HG03565 (cell line): ENCODE measurements around the gene LINGO3.

Experiments used
- ATAC-seq: cut with Tn5 transposase; IDR thresholded peaks from one replicate; pipeline ENCODE4 v1.9.1; 2021; ENCODE audit warnings: mild to moderate bottlenecking, moderate library complexity; ENCODE audit not compliant: unreplicated experiment

Gene LINGO3

DNA sequence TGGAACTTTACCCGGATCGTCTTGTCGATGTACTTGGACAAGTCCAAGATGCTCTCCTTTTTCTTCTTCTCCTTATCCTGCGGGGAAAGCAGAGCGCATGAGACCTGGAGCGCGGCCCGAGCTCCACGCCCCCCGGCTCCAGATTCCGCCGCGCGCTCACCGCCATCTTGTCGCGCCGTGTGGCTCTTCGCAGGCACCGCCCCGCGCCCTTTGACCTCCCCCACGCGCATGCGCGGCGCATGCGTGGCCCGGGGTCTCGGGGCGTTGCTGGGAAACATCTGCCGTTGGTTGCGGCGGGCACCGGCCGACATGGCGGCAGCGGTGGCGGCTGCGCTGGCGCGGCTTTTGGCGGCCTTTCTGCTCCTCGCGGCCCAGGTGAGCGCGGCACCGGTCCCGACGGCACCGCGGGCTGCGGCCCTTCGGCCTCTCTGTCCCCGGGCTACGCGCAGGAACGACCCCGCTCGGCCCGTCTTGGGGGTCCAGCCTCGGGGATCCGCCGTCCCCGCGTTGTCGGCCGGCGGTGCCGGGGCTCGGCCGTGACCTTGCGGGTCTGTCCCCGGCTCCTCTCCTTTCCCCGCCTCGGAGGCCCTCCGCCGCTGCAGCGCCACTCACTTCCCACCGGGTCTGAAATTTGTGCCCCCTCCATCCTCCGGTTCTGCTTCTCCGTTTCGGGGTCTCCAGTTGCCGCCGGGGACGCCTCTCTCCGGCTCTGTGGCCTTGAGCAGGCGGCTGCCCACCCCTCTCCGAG, 20.6 kb upstream of the LINGO3 start, which contains the start of the genes LSM7 and SPPL2B:
TSS of gene LSM7 (minus strand) at position 186 of the 748 bp plus-strand sequence. CDS start at position 166, 20 bp downstream.
TSS of gene SPPL2B (plus strand) at position 284 of the 748 bp plus-strand sequence. CDS start at position 310, 26 bp downstream.
- peak; percentile 64 for ATAC-seq

DNA sequence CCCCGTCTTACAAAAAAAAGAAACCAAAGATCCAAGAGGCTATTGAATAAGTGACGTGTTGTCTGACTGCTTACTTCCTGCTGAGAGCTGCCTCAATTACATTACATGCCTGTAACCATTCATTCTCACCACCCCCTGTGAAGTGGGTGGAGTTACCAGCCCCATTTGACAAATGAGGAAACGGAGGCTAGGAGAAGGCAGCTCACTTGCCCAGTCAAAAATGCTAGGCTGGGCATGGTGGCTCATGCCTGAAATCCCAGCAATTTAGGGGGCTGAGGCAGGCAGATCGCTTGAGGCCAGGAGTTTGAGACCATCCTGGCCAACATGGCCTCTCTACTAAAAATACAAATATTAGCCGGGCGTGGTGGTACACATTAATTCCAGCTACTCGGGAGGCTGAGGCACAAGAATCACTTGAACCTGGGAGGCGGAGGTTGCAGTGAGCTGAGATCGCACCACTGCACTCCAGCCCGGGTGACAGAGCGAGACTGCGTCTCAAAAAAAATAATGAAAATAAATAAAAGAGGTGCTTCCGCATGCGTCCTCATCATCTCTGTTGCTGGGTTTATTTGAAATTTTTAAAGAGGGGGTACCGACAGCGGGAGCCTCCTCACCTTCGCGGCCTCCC, 19.9 kb upstream of the LINGO3 start:
- ATAC-seq: no peak

DNA sequence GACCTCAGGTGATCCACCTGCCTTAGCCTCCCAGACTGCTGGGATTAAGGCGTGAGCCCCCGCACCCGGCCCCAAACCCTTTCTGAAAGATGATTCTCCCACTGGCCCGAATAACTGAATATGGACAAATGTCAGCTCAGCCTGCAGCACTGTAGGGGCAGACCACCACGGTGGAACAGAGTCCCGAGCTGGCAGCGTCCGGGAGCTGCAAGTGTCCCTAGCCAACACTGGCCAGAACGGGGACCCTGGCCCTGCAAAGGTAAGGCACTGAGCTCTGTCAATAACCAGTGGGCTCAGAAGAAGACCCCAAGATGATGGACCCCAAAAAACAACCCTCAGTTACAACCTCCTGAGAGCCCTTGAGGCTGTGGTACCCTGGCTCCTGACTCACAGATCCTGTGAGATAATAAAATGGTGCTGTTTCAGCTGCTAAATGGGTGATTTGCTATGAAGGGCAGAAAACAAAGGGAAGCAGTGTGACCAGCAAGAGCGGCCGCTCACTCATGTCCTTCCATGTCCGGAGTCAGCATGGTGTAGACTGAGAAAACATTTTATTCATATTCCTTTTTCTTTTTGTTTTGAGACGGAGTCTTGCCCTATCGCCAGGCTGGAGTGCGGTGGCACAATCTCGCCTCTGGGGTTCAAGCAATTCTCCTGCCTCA, 18.9 kb upstream of the LINGO3 start:
- no peak for ATAC-seq

DNA sequence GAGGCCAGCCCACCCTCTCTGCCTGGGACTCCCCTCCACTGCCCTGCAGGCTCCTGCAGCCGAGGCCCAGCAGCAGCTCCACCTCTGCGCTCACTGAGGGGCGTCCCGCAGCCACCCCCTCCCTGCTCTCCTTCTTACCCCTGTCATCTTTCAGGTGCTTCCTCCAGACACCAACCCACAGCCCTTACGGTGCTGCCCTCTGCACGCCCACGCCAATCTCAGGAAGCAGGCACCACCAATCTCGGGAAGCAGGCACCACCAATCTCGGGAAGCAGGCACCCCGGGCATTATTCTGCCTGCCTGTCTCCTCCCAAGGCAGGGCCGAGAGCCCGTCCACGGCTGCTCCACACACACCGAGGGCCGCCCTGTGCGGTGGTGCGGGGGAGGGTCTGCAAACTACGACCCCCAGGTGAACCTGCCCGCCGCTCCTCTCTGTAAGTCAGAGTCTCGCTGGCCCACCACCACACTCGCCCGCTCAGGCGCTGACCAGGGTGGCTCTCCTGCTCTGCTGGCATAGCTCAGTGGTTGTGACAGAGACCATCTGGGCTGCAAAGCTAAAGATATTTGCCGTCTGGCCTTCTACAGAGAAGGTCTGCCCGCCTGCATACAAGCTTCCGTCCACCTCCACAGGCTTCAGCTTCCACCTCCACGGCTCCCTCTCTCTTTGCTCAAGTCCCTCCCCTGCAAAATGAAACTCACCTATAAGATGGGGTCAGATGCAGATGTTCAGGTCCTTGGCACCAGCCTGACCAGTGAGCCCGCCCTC, 17.5 kb upstream of the LINGO3 start:
- ATAC-seq: no peak

DNA sequence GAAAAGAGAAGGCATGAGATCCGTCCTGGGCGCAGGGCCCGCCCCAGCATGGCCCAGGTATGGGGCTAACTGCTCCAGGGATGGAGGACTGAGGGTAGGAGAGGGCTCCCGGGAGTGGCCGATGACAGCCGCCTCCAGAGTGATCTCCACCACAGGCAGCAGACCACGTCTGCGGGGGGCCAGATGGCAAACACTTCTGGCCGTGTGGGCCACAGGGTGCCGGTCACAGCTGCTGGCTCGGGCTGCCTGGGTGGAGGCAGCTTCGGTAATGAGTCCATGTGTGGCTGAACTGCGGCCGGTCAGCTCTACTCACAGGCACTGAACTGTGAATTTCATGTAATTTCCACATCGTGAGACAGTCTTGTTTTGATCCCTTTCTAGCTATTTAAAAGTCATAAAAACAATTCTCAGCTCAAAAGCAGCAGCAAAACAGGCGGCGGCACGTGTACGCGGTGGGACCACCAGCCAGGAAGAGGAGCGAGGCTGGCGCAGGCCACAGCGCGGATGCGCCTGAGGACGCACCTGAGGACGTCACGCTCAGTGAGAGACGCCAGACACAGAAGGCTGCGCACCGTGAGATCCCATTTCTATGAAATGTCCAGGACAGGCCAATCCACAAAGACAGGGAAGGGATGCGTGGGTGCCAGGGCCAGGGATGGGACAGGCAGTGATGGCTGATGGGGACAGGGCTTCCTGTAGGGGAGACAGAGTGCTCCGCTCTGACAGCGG, 16.4 kb upstream of the LINGO3 start:
- no peak for ATAC-seq

DNA sequence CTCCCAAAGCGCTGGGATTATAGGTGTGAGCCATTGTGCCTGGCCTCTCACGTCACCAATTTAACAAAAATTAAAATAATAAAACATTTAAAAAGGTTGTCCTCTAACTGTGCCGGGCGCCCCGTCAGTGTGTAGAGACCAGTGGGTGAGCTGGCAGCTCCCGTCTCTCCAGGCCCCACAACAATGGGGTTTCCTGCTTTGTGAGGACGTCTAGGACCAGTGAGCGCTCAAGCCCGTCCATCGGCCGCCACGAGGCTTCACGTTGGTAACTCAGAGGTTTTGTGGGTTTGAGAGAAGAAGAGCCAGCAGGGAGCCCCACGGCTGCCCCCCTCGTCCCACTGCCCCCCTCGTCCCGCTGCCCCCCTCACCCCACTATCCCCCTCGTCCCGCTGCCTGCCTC, 15.8 kb upstream of the LINGO3 start:
- ATAC-seq: no peak

DNA sequence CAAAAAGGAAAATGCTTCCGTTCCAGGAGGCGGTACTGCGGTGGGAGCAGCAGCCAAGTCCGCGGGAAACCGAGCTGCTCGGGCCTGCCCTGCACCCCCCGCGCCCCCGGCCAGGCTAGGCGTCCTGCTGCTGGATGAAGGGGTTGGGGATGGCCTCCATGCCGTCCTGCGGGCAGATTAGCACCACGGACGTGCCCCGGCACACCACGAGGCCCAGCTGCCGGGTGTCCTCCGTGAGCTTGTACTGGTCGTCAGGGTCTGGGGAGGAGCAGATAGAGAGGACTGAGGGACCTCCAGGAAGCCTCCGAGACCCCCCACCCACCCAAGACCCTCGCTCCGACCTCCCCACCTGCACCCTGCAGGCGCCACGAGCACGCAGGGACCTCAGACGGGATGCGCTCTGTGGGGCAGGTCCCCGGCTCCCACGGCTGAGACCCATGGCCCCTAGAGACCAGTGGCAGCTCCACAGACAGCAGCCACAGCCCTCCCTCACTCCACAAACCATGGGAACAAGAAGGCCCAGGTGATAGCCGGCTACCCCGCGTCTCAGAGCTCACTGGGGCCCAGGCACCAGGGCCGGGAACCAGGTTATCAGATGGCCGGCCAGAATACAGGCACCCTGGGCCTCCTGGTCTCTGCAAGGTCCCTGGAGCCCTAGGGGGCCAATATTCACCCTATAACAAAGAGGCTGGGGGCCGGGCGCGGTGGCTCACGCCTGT, 13.8 kb upstream of the LINGO3 start:
- no peak for ATAC-seq

DNA sequence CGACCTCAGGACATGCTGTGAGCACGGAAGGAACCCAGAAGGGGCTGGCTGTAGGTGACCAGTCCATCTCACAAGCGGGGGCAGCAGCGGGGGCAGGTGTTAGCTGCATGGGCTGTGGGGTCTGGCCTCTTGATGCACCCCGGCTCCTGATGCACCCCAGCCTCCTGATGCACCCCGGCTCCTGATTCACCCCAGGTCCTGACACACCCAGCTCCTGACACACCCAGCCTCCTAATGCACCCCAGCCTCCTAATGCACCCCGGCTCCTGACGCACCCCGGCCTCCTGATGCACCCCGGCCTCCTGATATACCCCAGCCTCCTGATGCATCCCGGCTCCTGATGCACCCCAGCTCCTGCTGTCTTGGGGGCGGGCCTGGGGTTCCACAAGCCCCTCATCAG, 13.0 kb upstream of the LINGO3 start:
- no peak for ATAC-seq

DNA sequence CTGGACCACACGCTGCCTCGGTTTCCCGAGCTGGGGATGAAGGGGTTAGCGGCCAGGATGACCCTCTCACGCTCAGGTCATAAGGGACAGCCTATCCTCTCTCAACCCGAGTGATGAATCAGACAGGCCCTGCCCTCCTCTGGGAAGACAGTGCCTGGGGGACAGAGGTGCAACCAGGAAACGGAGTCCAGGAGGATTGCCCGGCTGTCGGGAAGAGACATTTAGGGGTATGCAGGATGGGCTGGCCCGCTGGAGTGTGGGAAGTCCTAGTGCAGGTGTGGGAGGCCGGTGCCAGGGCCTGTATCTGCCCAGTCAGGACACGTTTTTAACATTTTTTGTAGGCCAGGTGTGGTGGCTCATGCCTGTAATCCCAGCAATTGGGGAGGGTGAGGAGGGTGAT, 12.1 kb upstream of the LINGO3 start:
- ATAC-seq: no peak

DNA sequence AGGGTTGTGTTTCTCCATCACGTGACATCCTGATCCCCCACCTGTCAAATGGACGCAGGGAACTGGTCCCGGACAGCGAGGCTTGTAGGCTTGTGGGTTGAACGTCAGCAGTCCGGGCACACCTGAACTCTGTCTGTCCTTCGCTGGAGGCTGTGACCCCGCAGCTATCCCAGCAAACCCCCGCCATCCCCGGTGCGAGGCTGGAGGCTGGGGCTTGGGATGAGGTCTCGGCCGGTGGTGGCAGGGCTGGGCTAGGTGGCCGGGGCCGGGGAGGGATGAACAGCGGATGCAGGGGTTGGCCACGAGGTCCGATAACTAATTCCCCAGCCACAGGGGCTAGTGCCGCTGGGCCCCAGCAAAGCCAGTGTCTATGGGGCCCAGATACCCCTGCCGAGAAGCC, 11.6 kb upstream of the LINGO3 start:
- no peak for ATAC-seq

DNA sequence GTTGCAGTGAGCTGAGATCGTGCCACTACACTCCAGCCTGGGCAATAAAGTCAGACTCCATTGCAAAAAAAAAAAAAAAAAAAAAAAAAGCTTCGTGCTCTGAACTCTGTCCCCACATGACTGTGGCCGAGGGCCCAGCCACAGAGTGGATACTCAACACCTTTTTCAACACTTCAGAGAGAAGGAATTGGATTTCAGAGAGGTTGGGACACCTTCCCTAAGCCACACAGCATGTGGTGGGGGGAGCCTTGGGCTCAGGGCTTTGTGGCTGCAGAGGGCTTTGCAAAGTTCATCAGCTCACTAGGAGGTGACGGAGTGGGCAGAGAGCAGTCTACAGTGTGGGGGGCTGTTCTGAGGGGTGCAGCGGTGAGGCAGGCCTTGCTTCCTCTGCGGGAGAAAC, 11.0 kb upstream of the LINGO3 start:
- no peak for ATAC-seq

DNA sequence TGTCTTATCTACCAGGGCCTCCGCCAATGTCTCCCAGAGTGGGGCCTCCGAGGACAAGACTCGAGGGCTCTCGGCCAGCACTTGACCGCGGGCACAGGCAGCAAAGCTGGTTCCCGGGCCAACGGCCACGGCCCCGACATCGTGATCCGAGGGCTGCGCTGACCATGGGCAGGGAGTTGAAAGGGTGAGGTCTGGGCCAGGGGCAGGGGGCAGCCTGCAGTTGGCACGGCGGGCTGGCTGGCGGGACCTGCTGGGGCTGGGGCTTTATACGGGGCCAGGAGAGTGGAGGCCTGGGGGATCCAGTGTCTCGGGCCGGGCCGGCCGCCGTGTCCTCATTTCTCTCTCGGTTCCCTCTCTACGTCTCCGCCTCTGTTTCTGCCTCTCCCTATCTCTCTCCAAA, 9.8 kb upstream of the LINGO3 start:
- ATAC-seq: no peak

DNA sequence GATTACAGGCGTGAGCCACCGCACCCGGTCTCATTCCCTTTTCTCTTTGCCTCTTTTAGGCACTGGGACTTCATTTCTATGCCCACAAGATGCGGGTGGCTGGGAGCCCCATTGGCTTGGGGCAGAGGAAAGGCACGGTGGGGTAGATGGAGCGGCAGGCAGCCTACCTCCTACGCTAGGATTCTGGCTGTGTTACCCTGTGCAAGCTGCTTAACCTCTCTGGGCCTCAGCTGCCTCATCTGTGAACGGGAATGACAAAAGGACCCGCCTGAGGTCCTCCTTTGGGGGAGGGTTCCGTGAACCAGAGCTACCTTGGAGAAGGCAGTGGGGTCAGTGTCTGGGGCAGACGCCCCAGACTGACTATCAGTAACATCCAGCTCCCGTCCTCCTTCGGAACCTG, 9.3 kb upstream of the LINGO3 start:
- no peak for ATAC-seq

DNA sequence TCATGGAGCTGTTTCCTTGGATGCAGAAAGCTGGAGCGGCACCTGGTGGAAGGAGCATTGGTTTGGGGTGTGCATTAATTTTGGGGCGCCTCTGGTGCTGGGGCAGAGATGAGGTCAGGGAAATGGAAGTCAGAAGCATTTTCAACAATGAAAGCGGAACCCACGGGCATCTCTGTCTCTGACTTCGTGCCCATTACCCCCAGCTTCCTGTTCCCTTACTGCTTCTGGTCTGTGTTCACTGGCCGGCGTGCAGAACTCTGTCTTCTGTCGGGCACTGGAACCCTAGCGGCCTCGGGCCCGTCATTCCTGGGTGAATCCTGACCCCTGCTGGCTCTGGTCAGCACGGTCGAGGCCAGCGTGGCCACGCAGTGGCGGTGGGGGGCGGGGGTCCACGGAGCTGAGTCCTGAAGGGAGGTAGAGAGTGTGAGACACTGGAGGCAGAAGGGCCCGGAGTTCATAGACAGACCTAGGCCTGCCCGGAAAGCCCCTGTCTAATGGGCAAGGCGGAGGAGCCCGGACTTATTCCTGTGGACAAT, 7.9 kb upstream of the LINGO3 start:
- no peak for ATAC-seq

DNA sequence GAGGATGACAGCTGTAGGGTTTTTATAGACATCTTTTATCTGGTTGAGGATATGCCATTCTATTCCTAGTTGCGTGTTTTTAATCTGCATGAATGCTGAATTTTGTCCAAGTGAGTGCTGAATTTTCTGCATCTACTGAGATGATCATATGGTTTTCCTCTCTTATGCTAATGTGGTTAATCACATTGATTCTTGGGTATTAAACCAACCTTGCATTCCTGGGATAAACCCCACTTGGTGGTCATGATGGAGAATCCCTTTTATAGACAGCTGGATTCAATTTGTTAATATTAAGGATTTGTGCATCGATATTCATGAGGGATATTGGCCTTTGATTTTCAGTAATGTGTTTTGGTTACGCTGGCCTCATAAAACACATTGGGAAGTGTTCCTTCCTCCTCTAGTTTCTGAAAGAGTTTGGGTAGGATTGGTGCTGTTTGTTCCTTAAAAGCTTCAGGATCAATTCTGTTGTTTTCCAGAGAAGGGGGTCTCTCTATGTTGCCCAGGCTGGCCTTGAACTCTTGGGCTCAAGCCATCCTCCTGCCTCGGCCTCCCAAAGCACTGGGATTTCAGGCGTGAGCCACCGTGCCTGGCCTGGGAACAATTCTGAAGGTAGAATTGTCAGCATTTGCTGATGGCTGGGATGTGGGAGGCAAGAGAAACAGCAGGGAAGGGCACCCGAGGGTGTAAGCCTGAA, 7.3 kb upstream of the LINGO3 start:
- ATAC-seq: no peak

DNA sequence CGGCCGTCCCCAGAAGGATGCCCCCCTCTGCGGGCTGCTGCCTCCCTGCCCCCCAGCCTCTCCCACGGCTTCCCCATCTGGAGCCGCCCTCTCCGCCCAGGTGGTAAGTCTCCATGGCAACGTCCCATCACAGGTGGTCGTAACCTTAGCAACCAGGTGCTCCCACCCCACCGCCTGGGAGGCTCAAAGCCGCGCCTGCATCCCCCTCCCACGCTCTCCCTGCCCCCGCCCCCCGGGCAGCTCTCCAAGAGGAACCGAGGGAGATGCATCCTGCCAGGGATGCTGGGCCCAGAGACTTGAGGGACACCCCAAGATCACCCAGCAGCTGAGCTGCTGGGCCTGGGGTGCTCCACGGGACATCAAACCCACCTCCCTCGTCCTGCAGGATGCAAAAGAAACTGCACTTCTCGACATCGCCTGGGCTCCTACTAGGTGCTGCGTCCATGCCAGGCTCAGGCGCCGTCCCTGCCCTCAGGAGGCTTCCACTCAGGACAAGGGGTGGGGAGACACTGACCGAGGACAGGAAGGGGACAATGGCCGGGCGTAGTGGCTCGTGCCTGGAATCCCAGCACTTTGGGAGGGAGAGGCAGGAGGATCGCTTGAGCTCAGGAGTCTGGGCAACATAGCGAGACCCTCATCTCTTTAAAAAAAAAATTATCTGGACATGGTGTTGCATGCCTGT, 5.0 kb upstream of the LINGO3 start:
- ATAC-seq: no peak

DNA sequence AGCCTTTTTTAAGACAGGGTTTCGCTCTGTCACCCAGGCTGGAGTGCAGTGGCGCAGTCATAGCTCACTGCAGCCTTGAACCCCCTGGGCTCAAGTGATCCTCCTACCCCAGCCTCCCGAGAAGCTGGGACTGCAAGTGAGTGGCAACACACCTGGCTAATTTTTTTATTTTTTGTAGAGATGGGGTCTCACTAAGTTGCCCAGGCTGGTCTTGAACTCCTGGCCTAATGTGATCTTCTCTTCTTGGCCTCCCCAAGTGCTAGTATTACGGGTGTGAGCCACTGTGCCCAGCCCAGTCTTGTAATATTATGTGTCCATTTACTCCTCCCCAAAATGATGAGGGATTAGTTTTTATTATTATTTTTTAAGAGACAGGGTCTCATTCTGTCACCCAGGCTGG, 3.1 kb upstream of the LINGO3 start:
- ATAC-seq: no peak

DNA sequence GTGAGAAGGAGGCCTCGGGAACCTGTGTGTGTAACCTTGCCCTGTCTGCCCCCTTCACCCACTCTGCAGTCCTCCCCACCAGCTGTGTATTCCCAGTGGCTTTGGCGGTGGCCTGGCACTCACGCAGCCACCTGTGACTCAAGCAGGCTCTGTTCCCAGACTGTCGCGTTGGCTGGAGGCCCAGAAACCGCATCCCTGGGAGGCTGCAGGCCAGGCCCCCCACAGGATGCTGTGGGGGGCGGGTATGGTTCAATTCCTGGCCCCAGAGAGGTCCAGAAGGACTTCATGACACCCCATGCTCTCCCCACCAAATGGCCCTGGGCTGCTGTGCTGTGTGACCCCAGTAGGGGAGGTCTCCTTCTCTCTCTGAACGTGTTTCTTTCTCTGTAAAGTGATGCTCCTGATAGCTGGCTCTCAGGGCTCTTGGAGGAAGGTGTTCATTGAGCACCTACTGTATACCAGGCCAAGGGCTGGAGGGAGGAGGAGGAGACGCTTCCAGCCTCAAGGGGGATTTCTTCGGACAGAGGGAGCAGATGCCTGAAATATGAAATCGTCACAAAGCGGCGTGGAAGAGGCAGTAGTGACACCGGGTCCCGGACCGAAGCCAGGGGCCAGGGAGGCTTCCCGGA, 1.9 kb upstream of the LINGO3 start:
- no peak for ATAC-seq
